ENCODE measurements around the gene CABP2. TPM values are rescaled to one million over a fixed set of nuclear protein-coding genes. Genes with fewer than 3 reads are reported as not detected.
"Not testable (repeated sequence)": the region's sequence is repeated elsewhere in the genome, so short reads cannot be mapped to it uniquely, and the experiment has no call there.

The CABP2 gene
- polyA plus RNA-seq, 3 donors, result 0.23 to 0.24 TPM; not detected in 1

DNA sequence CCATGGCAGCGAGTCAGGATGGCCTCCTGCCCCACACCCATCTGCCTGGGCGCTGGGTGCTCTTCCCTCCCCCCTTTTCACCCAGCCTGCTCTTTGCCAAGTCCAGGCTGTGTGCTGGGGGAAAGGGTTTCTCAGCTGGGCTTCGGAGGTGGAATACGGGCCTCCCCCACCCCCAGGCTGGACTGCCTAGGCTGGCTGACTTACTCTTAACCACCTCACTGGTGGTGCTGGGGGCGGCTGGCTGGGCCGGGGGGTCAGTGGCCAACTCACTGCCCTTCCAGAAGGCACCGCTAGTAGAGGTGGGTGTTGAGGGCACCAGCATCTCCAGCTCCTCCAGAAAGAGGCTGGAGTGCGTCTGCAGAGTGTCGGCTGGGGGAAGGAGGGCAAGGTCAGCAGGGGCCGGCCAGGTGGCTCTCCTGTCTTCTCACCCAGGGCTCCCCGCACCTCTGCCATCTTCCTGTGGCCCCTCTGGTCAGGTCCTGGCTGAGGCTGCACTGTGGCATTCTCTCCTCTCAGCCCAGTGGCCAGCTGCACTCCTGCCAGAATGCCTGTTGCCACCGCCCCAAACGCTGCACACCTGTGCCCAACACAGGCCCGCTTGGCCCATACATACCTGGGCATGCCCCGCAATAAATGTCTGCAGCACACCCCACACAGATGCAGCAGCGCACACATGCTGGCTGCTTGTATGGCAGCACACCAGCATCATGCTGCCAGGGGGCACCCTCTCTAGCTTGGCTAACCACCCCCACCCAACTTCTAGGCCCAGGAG is 27.8 kb downstream of the CABP2 start:
- no peak for DNase-seq (ENCODE audit: low read depth in 3 of 3, low spot score in 2 of 3)

GRCh38 chr11:67494371-67495233 is 28.6 kb downstream of the CABP2 start:
- DNase-seq (ENCODE audit: low read depth in 3 of 3, low spot score in 2 of 3), result no peak

DNA sequence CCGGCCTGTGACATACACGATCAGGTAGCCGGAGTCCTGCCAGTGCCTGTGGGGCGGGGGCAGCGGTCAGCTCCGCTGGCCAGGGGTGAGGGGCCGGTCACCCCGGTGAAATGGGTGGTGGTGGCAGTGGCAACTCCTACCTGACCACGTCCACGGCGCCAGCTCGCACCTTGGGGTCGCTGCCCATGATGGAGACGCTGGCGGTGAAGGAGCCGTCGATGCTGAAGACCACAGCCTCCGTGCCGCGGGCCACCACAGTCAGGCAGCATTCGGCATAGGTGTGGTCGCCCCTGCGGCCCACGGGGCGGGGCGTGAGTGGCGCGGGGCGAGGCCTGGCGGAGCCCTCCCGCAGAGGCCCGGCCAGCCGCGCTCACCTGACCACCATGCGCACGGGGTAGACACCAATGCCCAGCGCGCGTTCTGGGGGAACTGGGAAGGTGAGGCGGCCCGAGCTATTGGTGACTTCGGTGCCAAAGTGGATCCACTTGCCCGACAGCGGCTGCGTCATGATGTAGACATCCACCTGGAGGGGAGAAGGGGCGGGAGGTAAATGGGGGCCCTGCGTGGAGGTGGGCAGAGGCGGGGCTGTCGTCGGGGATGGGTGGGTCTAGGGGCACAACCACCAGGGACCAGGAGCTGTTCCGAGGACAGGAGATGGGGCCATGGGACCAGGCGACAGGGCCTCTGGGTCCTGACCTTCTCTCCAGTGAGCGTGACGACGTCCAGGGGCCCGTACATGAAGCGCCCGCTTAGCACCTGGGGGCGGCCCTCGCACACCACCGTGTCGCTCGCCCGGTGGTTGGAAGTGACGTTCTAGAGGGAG is 29.5 kb downstream of the CABP2 start:
- DNase-seq (ENCODE audit: low read depth in 3 of 3, low spot score in 2 of 3), result no peak

GRCh38 chr11:67492801-67493547 is 30.3 kb downstream of the CABP2 start:
- no peak for DNase-seq (ENCODE audit: low read depth in 3 of 3, low spot score in 2 of 3)

GRCh38 chr11:67492069-67492727 is 31.0 kb downstream of the CABP2 start:
- no peak for DNase-seq (ENCODE audit: low read depth in 3 of 3, low spot score in 2 of 3)

DNA sequence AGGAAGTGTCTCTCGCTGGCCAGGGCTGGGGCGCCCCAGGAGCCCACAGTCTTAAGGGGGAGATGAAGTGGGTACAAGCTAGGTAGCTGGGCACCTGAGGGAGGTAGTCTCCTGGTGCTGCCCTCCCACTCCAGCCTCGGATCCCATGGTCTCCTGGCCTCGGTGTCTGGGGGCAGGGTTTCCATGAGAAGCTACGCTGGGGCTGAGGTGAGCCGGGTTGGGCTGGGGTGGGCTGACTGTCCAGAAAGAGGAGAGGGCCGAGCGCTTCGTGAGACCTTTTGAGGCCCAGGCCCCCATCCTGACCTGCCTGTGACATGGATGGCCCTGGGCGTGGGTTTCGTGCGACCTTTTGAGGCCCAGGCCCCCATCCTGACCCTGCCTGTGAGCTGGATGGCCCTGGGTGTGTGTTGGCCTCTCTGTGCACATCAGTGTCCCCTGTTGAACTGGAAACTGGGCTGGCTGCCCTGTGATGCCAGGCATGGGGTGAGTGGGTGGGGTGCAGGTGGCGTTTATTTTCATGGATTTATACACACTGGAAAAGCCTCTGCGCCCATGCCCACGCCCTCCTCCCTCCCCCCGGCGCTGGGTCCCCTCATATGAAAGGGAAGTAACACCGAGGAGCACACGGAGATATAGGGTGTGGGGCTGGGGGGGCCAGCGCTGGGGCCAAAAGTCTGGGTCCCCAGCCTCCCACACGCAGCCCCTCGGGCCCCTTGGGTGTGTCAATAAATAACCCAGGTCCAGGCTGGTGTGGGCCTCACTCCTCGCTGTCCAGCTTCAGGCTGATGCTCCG is 31.8 kb downstream of the CABP2 start:
- no peak for DNase-seq (ENCODE audit: low read depth in 3 of 3, low spot score in 2 of 3)

DNA sequence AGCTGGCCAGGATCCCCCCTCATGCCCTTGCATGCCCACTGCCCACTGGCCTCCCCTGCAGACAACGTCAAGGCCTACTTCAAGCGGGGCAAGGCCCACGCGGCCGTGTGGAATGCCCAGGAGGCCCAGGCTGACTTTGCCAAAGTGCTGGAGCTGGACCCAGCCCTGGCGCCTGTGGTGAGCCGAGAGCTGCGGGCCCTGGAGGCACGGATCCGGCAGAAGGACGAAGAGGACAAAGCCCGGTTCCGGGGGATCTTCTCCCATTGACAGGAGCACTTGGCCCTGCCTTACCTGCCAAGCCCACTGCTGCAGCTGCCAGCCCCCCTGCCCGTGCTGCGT is 32.5 kb downstream of the CABP2 start:
- DNase-seq (ENCODE audit: low read depth in 3 of 3, low spot score in 2 of 3), result no peak

GRCh38 chr11:67489885-67490726 is 33.1 kb downstream of the CABP2 start:
- DNase-seq (ENCODE audit: low read depth in 3 of 3, low spot score in 2 of 3), result no peak

- no peak for DNase-seq (ENCODE audit: low read depth in 3 of 3, low spot score in 2 of 3)
Observed at GRCh38 chr11:67489203-67489884, 33.9 kb downstream of the CABP2 start.

DNA sequence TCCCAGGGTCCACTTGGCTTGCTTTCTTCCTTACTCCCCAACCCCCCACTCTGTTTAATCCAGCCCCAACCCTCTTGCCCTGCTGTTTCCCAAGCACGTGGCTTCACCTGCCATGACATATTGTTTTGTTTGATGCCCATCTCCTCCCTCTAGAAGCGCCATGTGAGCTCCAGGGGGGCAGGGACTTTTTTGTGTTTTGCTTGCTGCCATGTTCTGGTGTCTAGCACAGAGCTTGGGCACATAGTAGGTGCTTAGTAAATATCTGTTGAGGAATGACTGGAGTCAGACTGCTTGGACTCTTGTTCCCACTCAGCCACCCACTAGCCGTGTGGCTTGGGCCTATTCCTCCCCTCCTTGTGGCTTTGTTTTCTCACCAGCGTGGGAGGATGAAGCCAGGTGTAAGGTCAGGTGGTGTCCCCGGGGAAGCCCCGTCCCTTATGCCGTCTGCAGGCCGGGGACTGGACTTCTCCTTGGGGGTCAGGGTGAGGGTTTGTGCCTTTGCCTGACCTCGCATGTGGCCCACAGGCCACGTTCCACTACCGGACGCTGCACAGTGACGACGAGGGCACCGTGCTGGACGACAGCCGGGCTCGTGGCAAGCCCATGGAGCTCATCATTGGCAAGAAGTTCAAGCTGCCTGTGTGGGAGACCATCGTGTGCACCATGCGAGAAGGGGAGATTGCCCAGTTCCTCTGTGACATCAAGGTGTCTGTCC is 36.6 kb downstream of the CABP2 start:
- DNase-seq (ENCODE audit: low read depth in 3 of 3, low spot score in 2 of 3), result no peak

- not testable (repeated sequence) for DNase-seq (ENCODE audit: low read depth in 3 of 3, low spot score in 2 of 3)
Observed at GRCh38 chr11:67485873-67486361, 37.3 kb downstream of the CABP2 start.

GRCh38 chr11:67484847-67485311 is 38.4 kb downstream of the CABP2 start:
- DNase-seq (ENCODE audit: low read depth in 3 of 3, low spot score in 2 of 3), result no peak

- no peak for DNase-seq (ENCODE audit: low read depth in 3 of 3, low spot score in 2 of 3)
Observed at GRCh38 chr11:67483831-67484665, 39.2 kb downstream of the CABP2 start.

GRCh38 chr11:67482827-67483798 is 40.1 kb downstream of the CABP2 start, which contains the start of gene AIP:
TSS of gene AIP (plus strand) at chr11:67483026. CDS start at chr11:67483159, 133 bp downstream.
- DNase-seq (ENCODE audit: low read depth in 3 of 3, low spot score in 2 of 3), result peak; percentile 96 to 99 (median 97)
